ENCODE data around the gene UVRAG.

The UVRAG gene

DNA sequence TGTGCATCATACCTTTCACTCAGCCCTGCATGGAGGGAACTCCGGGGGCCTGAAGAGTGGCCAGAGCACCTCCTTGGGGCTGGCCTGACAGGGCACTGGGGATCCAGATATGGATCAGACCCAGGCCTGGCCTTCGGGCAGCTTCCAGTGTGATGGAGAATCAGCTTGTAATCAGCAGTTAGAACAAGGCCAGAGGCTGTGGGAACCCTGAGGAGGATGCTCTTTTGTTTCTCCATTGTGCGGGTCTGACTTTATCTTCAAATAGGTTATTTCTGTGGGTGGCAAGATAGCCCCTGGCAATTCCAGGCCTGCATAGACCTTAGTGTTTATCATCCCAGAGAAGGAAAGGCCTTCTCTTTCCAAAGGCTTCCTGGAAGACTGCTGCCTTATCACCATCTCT lies 34.1 kb upstream of the UVRAG start:
- no peak for TF ChIP-seq CTCF (IDR thresholded peaks at IDR 0.05)

- no peak for TF ChIP-seq CTCF (IDR thresholded peaks at IDR 0.05)
These were observed 33.7 kb upstream of the UVRAG start for GRCh38 chr11:75781296-75781695.

DNA sequence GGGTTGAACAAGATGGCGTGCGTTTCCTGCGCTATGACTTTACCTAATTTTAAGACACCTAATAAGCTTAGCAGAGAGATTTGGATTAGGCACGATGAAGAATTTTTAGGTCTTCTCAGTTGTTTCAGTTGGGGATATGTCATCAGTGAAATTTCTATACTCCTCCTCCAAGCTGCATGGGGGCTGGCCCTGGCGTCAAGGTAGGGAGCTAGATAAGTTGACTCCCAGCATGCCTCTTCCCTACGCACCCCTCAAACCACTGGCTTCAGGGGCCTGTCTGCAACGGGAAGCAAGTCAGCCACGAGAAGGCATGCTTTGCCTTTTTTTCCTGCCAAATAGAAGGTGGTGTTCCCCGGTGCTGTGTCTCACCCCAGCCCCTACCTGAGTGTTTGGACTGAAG lies 33.2 kb upstream of the UVRAG start:
- no peak for TF ChIP-seq CTCF (IDR thresholded peaks at IDR 0.05)

- no peak for TF ChIP-seq CTCF (IDR thresholded peaks at IDR 0.05)
These were observed 32.3 kb upstream of the UVRAG start for GRCh38 chr11:75782540-75783263.

DNA sequence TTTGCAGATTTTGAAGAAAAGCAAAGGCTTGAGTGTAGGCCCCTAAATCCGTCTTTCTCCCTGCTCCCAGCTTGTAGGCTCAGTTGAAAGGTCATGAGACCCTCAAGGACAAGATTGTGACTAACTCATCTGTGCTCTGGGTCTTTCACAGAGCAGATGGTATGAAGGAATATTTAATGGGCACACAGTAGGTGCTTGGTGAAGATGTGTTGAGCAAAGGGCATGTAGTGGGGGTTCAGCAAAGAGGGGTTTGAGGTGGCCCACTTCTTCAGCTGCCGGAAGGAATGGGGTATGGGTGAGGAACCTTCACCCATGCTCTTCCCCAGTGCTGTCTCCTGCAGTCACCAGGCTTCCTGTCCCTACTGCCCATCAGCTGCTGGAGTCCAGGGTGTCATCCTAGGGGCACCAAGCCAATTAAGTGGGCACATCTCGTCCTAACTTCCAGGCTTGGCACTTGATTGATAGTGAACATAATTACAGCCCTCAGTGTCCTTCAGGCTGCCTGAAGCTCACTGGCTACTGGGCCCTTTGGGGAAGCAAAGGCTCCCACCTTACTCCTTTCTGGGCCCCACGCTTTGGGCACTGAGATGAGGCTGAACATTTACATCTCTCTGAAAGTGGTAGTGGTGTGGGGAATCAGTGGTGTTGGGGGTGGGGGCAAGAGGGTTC lies 31.5 kb upstream of the UVRAG start:
- TF ChIP-seq CTCF (IDR thresholded peaks at IDR 0.05) = no peak

DNA sequence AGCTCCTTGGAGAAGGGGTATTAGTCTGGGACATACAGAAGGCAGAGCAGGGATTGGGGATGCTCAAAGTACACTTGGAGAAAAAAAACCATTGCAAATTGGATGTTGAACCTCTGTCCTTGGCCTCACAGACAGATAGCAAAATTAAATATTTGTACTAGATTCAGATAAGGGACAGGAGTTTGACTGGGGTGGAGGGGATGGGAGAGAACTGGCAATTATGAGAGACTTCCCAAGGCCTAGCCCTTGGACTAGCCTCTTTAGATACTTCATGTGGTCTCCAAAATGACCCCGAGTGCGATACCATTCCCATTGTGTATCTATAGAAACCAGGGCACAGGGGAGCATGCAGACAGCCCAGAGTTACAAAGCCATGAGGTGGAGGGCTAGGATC lies 30.9 kb upstream of the UVRAG start:
- TF ChIP-seq CTCF (IDR thresholded peaks at IDR 0.05) = no peak

- no peak for TF ChIP-seq CTCF (IDR thresholded peaks at IDR 0.05)
These were observed 30.5 kb upstream of the UVRAG start for GRCh38 chr11:75784506-75784905.
